Astrocyte (in vitro differentiated cells and primary cell): ENCODE measurements around the gene CHST11.

ENCODE experiments used
- EZH2 ChIP-seq: IDR thresholded peaks from 2 replicates; pipeline ENCODE4 v1.6.1; 2012; ENCODE audit warnings: mild to moderate bottlenecking, low read length, inconsistent platforms; ENCODE audit not compliant: insufficient read depth
- TF ChIP-seq, protein P1 (sequence below): IDR thresholded peaks from 2 replicates; pipeline ENCODE4 v1.5.1; 2011; ENCODE audit warnings: low read depth, mild to moderate bottlenecking, inconsistent platforms, low read length, moderate library complexity; ENCODE audit not compliant: insufficient read depth

DNA sequence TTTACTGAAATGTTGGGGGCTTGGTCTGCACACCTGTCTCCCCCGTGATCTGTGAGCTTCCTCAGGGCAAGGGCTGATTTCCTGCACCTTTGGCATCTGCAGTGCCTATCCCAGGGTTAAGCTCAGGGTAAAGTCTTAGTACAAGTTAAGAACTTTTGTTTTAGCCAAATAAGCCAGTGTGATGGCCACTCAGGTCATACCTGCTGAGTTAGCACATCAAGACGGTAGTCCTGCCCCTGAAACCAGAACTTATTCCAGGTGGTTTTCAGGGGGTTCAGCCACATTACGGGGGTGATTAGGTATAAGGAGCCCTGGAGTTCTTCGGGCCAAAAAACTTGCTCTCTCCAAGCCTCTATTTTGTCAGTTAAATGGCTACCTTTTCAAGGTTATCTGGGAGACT is 21.6 kb upstream of the CHST11 start:
- TF ChIP-seq, protein P1, sequence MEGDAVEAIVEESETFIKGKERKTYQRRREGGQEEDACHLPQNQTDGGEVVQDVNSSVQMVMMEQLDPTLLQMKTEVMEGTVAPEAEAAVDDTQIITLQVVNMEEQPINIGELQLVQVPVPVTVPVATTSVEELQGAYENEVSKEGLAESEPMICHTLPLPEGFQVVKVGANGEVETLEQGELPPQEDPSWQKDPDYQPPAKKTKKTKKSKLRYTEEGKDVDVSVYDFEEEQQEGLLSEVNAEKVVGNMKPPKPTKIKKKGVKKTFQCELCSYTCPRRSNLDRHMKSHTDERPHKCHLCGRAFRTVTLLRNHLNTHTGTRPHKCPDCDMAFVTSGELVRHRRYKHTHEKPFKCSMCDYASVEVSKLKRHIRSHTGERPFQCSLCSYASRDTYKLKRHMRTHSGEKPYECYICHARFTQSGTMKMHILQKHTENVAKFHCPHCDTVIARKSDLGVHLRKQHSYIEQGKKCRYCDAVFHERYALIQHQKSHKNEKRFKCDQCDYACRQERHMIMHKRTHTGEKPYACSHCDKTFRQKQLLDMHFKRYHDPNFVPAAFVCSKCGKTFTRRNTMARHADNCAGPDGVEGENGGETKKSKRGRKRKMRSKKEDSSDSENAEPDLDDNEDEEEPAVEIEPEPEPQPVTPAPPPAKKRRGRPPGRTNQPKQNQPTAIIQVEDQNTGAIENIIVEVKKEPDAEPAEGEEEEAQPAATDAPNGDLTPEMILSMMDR, result no peak
- no peak for TF ChIP-seq EZH2
